GM19372 (cell line): ENCODE results near the gene BBIP1.

ENCODE experiments used
- ATAC-seq: cut with Tn5 transposase; IDR thresholded peaks from one replicate; pipeline ENCODE4 v1.9.1; 2021; ENCODE audit warnings: mild to moderate bottlenecking, low read depth, moderate library complexity; ENCODE audit not compliant: unreplicated experiment

BBIP1 gene

DNA sequence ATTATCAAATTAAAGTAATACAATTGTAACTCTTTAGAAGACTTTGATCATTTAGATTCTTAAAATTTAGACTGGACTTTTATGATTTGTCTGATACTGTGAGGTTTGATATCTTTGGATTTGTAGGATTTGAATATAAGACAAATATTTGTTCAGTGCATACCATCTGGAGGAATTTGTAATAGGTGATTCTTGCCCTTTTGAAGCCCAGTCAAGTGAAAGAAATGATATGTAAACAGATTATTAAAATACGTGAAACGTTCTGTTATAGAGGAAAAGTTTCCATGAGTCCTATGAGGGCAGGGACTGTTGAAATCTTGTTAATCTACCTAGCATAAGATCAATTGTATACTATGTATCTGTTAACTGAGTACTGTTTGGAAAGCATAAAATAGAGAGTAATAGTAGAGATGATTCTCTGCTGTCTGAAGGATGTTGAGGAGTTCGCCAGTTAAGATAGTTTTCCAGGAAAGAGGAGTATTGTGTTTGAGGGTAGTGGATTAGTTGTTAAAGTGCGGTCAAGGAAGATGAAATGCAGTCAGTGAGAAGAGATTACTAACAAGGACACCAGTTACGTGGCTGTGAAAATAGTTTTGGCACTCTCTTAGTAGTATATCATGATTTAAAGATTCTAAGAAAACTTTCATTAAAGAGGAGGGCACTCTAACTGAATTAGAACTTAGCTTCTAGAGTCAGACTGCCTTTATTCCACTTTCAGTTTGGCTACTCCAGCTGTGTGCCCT lies 32.9 kb downstream of the BBIP1 start:
- ATAC-seq: no peak

DNA sequence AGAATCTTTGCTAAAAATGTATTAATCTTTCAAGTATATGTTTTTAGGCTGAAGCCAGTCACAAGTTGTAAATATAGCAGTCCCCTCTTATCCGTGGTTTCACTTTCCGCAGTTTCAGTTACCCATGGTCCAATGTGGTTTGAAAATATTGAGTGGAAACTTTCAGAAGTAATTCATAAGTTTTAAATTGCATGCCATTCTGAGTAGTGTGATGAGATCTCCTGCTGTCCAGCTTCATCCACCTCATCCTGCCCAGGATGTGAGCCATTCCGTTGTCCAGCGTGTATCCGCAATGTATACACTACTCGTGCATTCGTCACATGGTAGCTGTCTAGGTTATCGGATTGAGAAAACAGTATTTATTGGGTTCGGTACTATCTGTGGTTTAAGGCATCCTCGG lies 35.1 kb downstream of the BBIP1 start:
- no peak for ATAC-seq

DNA sequence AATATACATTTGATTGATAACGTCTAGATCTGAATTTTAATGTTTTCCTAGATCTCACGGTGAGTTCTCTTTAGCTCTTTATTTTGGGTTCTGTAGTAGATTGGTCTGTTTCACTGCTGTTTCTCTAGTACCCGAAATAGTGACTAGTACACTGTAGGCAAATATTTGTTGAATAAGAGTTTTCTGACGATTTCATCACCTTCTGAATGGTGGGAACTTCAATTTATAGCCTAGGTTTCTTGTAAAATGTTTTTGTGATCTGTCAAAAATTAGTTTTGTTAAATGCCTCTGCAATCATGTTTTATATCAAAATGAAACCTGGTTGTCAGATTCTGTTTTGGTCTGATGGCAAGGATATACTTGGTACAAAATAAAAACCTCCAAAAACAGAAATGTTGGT lies 37.1 kb downstream of the BBIP1 start:
- ATAC-seq: no peak

GRCh38 chr10:110881247-110881646 lies 37.7 kb downstream of the BBIP1 start:
- ATAC-seq: no peak

- no peak for ATAC-seq
Observed at GRCh38 chr10:110880012-110880411, 39.0 kb downstream of the BBIP1 start.

DNA sequence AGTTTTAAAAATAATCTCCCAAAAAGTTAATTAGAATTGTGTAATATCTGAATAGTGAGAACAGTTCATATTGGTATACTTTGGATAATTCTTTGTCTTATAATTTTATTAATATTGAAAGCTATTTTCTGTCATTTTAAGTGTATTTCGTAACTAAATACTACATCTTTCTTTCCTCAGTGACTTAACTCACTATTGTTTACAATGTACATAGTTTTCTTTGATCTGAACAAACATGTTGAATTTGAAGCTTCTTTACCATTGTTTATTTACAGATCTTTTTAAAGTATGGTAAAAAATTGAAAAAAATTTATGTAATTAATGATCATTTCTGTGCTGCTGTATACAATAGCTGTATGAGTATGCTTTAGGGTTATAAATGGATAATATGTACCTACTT lies 42.2 kb downstream of the BBIP1 start:
- no peak for ATAC-seq

DNA sequence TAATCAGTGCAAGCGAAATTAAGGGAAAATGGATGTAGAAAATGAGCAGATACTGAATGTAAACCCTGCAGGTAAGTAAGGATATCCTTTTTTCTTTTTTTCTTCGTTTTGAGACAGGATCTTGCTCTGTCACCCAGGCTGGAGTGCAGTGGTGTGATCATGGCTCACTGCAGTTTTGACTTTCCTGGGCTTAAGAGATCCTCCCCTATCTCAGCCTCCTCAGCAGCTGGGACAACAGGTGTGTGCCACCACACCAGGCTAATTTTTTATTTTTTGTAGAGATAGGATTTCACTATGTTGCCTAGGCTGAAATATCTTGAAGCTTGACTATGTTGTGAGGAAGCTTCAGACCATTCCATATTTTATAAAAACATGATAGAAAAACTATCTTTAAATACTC lies 43.0 kb downstream of the BBIP1 start:
- ATAC-seq: no peak

DNA sequence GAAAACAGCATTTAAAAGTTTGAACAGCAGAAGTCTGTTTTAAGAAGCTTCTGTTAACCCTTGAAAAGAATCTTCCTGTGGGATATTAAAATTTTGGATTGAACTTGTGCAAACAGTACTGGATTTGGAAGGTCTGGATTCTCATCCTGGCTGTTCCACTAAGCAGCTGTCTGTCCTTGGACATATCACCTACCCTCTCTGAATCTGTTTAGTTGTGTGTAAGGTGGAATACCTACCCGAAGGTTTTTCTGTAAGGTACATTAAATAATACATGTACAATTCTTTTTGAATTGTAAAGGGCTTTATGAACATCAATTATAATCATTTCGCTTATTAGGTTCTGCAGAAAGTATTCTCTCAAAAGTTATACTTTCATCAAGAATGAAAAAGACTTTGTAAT lies 45.0 kb downstream of the BBIP1 start:
- no peak for ATAC-seq

DNA sequence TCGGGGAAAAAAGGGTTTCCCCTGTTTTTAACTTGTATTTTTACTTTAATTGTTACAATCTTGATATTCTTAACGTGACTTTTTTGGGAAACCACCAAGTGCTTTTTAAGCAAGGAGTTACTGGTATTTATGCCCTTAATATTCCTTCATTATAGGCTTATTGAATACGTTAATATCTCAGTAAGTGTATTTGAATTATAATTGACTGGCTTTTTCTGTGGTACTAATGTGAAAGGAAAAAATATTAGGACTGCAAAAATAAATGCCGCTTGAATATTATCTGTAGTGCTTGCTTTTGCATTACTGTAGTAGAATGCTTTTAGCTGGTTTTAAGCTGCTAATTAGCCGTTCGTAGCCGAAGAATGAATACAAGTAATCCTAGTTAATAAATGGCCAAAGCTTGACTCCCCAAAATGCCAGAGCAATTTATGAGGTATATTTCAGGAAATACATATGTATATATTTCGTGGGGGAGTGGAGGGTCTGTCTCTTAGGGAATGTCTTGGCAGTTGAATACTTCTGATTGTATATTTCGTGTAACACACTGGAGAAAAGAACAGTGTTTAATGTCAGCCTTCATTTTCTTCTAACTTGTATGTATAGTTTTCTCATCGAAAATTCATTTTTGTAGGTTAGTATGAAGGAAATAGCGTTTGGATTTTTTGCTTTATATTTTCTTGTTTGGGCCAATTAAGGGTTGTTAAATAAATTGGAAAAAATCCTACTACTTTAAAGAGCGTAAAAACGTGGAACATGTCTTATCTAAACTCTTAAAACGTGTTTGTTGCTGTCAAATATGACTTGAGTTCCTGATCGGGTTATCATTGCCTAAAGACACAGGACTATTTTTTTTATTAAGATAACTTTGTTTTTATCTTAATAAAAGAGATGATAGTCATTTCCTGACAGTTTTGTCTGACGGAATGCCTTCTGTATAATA lies 45.7 kb downstream of the BBIP1 start:
- no peak for ATAC-seq

- ATAC-seq: peak; percentile 38
Observed at GRCh38 chr10:110872145-110872983, 46.6 kb downstream of the BBIP1 start.

DNA sequence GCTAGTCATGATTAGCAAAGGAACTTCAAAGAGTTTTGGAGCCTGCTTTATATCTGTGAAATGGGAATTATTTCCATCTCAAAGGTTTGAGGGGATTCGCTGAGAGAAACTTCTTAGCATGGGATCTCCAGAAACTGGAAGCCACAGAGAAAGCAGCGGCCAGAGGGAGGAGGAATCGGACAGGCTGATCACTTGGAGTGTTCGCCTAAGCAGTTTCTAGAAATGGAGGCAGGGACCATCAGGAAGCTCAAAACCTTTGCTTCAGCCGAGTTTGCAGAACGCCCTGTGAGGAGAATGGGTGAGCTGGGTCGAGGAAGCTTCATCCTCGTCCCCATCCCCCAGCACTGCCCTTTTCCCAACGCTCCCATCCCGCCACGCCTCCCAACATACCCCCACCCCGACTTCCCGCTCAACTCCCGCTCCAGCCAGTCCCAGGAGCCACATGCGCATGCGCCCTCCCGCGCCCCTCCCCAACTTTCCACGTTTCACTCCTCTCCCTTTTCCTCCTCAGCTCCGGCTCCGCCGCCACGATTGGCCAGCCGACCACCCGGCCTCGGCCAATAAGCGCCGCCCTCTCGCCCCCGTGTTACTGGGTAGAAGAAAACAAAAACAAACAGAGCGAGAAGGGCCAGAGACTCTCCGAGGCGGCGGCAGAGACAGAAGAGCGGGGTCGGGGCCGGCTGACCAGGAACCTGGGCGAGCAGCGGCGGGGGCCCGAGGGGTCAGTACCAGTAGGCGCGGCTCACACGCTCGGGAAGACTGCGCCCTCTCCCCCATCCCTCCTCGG lies 47.5 kb downstream of the BBIP1 start, which contains the start of gene PDCD4:
Gene PDCD4 (plus strand): TSS at position 631 of the 787 bp plus-strand sequence. CDS start 4,100 bp downstream, outside the sequence.
- peak; percentile 74 for ATAC-seq

DNA sequence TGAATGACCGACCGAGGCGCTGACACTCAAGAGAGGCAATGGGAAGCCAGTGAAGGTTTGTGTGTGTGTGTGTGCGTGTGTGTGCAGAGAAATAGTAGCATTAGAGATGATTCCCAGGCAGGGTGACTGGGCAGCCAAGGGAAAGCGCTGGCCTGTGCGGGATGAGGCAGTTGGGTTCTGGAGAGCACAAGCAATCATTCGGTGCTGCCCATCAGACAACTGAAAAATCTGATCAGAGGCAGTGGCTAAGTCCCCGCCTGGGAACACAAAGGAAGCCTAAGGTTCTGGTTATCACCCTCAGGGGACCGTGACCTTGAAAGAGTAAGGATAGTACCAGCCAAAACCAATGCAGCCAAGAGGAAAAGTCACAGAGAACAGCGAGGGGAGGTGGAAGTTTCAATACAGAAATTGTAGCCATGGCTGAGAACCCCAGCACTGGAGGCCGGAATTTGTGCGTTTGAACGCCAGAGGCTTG lies 48.1 kb downstream of the BBIP1 start:
- ATAC-seq: no peak

DNA sequence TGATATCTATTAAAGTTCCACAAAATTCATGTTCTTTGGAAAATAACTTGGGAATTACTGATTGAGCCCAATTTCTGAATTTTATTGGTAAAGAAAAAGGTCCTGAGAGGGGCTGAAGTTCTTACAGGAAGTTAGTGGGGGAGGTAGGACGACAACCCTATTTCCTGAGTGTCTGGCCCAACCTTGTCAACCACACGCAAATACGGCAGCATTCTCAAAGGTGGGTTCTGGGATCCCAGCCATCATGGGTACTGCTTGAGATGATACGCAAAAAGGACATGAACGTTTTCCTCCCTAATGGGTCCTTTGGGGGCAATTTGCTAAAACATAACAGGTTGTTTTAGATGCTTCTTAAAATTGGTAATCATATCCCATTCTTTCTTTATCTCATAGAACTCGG lies 50.0 kb downstream of the BBIP1 start:
- ATAC-seq: no peak

GRCh38 chr10:110867807-110868465 lies 51.0 kb downstream of the BBIP1 start:
- peak; percentile 0 for ATAC-seq

GRCh38 chr10:110867011-110867806 lies 51.8 kb downstream of the BBIP1 start:
- ATAC-seq: peak; percentile 31

- no peak for ATAC-seq
Observed at GRCh38 chr10:110865809-110866482, 53.0 kb downstream of the BBIP1 start.

- ATAC-seq: no peak
Observed at GRCh38 chr10:110865186-110865808, 53.7 kb downstream of the BBIP1 start.
